Epithelial cell of proximal tubule (primary cell): ENCODE results near the gene PPP1R12B. TPM values are rescaled to one million over a fixed set of nuclear protein-coding genes. Genes with fewer than 3 reads are reported as not detected.
"Not testable (repeated sequence)": the region's sequence is repeated elsewhere in the genome, so short reads cannot be mapped to it uniquely, and the experiment has no call there.

Source experiments
- DNase-seq: peaks from one replicate; pipeline ENCODE4 v3.0.0-alpha.2; 2011; ENCODE audit warnings: low read depth
- H3K4me3 ChIP-seq: 2 replicates; pipeline ENCODE4 v1.5.1; 2011; ENCODE audit warnings: low read depth, mild to moderate bottlenecking, low read length
- CTCF ChIP-seq: conservative IDR thresholded peaks from 2 replicates; pipeline ENCODE4 v1.5.1; 2012; ENCODE audit warnings: low read depth, mild to moderate bottlenecking, low read length
- total RNA-seq: library from RNA; depleted of rRNA; stranded (reverse); fragments of >200 nt; gene quantifications from 2 replicates; pipeline ENCODE4 v1.2.3, GENCODE V29; 2015

Gene PPP1R12B
- total RNA-seq, 1 donor from 2014 or later, result 21.6 TPM

- TF ChIP-seq CTCF, result no peak
- no peak for DNase-seq
- no peak overlapping the region for H3K4me3 ChIP-seq
Measured at GRCh38 chr1:202348005-202348508, 442 bp upstream of the PPP1R12B start.

- DNase-seq, result no peak
- peak overlapping the region; percentile 94 for H3K4me3 ChIP-seq
- TF ChIP-seq CTCF, result no peak
Measured at GRCh38 chr1:202349206-202349928, 868 bp downstream of the PPP1R12B start.

GRCh38 chr1:202351725-202352124 is 3.2 kb downstream of the PPP1R12B start:
- DNase-seq, result no peak
- H3K4me3 ChIP-seq, result no peak overlapping the region
- TF ChIP-seq CTCF, result no peak

- not testable (repeated sequence) for H3K4me3 ChIP-seq, DNase-seq
Measured at GRCh38 chr1:202352583-202353197, 4.2 kb downstream of the PPP1R12B start.

- H3K4me3 ChIP-seq, result no peak overlapping the region
- no peak for DNase-seq
- TF ChIP-seq CTCF, result no peak
Measured at GRCh38 chr1:202355944-202356553, 7.5 kb downstream of the PPP1R12B start.

GRCh38 chr1:202357506-202357905 is 9.0 kb downstream of the PPP1R12B start:
- no peak for TF ChIP-seq CTCF
- DNase-seq, result no peak
- no peak overlapping the region for H3K4me3 ChIP-seq

- H3K4me3 ChIP-seq, result no peak overlapping the region
- DNase-seq, result no peak
- no peak for TF ChIP-seq CTCF
Measured at GRCh38 chr1:202361224-202361623, 12.7 kb downstream of the PPP1R12B start.
